HepG2 (cell line): ENCODE measurements around the gene NAB2. TPM values are rescaled to one million over a fixed set of nuclear protein-coding genes. Genes with fewer than 3 reads are reported as not detected.

ENCODE experiments used
- BCL3 ChIP-seq: sonication (generic); formaldehyde crosslinking; IDR thresholded peaks from 2 replicates; pipeline ENCODE4 v1.5.1; 2020; ENCODE audit warnings: mild to moderate bottlenecking, missing genetic modification reagents, moderate library complexity
- DBP ChIP-seq: sonication (generic); formaldehyde crosslinking; IDR thresholded peaks from 2 replicates; pipeline ENCODE4 v1.4.0; 2020; ENCODE audit warnings: missing genetic modification reagents; ENCODE audit errors: not compliant biosample characterization
- DZIP1 ChIP-seq: sonication (generic); formaldehyde crosslinking; IDR thresholded peaks from 2 replicates; pipeline ENCODE4 v1.5.0; 2020; ENCODE audit warnings: mild to moderate bottlenecking, missing genetic modification reagents
- E2F2 ChIP-seq: sonication (generic); formaldehyde crosslinking; IDR thresholded peaks from 2 replicates; pipeline ENCODE4 v1.4.0; 2020; ENCODE audit warnings: missing genetic modification reagents, borderline replicate concordance
- FOXM1 ChIP-seq: sonication (generic); formaldehyde crosslinking; IDR thresholded peaks from 2 replicates; pipeline ENCODE4 v1.5.0; 2020; ENCODE audit warnings: missing genetic modification reagents
- GFI1 ChIP-seq: sonication (generic); formaldehyde crosslinking; IDR thresholded peaks from 2 replicates; pipeline ENCODE4 v1.5.0; 2020; ENCODE audit warnings: missing genetic modification reagents, mild to moderate bottlenecking, borderline replicate concordance
- HHEX ChIP-seq: IDR thresholded peaks from 2 replicates; pipeline ENCODE4 v1.6.1; 2016; ENCODE audit warnings: control low read depth
- MLX ChIP-seq: IDR thresholded peaks from 2 replicates; pipeline ENCODE4 v1.6.1; 2016
- RNF2 ChIP-seq: fragments of 450-650 bp; conservative IDR thresholded peaks from 2 replicates; pipeline ENCODE4 v1.6.1; 2016; ENCODE audit warnings: low read depth
- RXRA ChIP-seq: sonication (generic); formaldehyde crosslinking; IDR thresholded peaks from 2 replicates; pipeline ENCODE4 v1.5.1; 2020; ENCODE audit warnings: missing genetic modification reagents
- SIN3B ChIP-seq: fragments of 150-350 bp; IDR thresholded peaks from 2 replicates; pipeline ENCODE4 v1.6.1; 2014; ENCODE audit warnings: low read length
- SP1 ChIP-seq, 2 experiments: fragments of 450-650 bp in 1 of 2; sonication (generic) in 1 of 2; formaldehyde crosslinking in 1 of 2; IDR thresholded peaks; 2 replicates each; pipeline versions ENCODE4 v1.4.0 to v1.6.1; 2016 to 2020; ENCODE audit warnings: missing genetic modification reagents in 1 of 2
- TP53 ChIP-seq: sonication (generic); formaldehyde crosslinking; conservative IDR thresholded peaks from 2 replicates; pipeline ENCODE4 v1.4.0; 2020; ENCODE audit warnings: missing genetic modification reagents
- ZBTB4 ChIP-seq: sonication (generic); formaldehyde crosslinking; IDR thresholded peaks from 2 replicates; pipeline ENCODE4 v1.4.0; 2020; ENCODE audit warnings: missing genetic modification reagents, mild to moderate bottlenecking, borderline replicate concordance
- ZNF17 ChIP-seq: sonication (generic); formaldehyde crosslinking; IDR thresholded peaks from 2 replicates; pipeline ENCODE4 v1.5.0; 2020; ENCODE audit warnings: mild to moderate bottlenecking, missing genetic modification reagents
- ZNF256 ChIP-seq: sonication (generic); formaldehyde crosslinking; conservative IDR thresholded peaks from 2 replicates; pipeline ENCODE4 v1.4.0; 2020; ENCODE audit warnings: missing genetic modification reagents
- ZNF274 ChIP-seq: sonication (generic); formaldehyde crosslinking; IDR thresholded peaks from 2 replicates; pipeline ENCODE4 v1.5.1; 2020; ENCODE audit warnings: mild to moderate bottlenecking, missing genetic modification reagents
- ZNF329 ChIP-seq: sonication (generic); formaldehyde crosslinking; IDR thresholded peaks from 2 replicates; pipeline ENCODE4 v1.9.0; 2021; ENCODE audit warnings: low read depth, mild to moderate bottlenecking, missing genetic modification reagents
- ZNF382 ChIP-seq: sonication (generic); formaldehyde crosslinking; IDR thresholded peaks from 2 replicates; pipeline ENCODE4 v1.5.0; 2020; ENCODE audit warnings: missing genetic modification reagents, mild to moderate bottlenecking, borderline replicate concordance
- ZNF431 ChIP-seq: sonication (generic); formaldehyde crosslinking; IDR thresholded peaks from 2 replicates; pipeline ENCODE4 v1.9.0; 2022; ENCODE audit warnings: missing genetic modification reagents, low read depth, mild to moderate bottlenecking, borderline replicate concordance
- ZNF558 ChIP-seq: sonication (generic); formaldehyde crosslinking; IDR thresholded peaks from 2 replicates; pipeline ENCODE4 v1.9.0; 2022; ENCODE audit warnings: mild to moderate bottlenecking, missing genetic modification reagents, borderline replicate concordance
- polyA plus RNA-seq, 8 experiments: library from polyadenylated mRNA; depleted of rRNA in 3 of 8; stranded (reverse) in 7 of 8; unstranded in 1 of 8; fragments of >200 nt; fragmentation: Illumina TruSeq in 4 of 8; extraction: Trizol in 4 of 8; gene quantifications; 2 replicates each; pipeline versions ENCODE4 v1.2.1 to v1.2.3, GENCODE V29; 2011 to 2016; ENCODE audit warnings: low read depth in 4 of 8, missing spikeins in 1 of 8, mixed read lengths in 1 of 8; ENCODE audit not compliant: insufficient read depth in 1 of 8
- total RNA-seq, 5 experiments: library from RNA; depleted of rRNA; stranded (reverse); fragments of >200 nt; fragmentation: Illumina TruSeq; extraction: Trizol; gene quantifications; 2 replicates each; pipeline ENCODE4 v1.2.3, GENCODE V29; 2016; ENCODE audit warnings: low read depth in 1 of 5

The NAB2 gene
- total and polyA plus RNA-seq, 2 of the 13 experiments (the other 11 are each of a cell fraction or from before 2014, with no cell fraction given) = 11.7 to 12.9 TPM

- TF ChIP-seq MLX (CRISPR knock-in tag) = 0 out of 2 replicates have a peak, but pooled peaks have one; percentile 35
- no peak for TF ChIP-seq HHEX (CRISPR knock-in tag)
- TF ChIP-seq RXRA (CRISPR knock-in tag) = peak; percentile 55; the same call in 1 of the 2 replicates
- TF ChIP-seq ZNF558 (CRISPR knock-in tag) = no peak
- no peak for TF ChIP-seq ZNF382
- no peak for TF ChIP-seq SIN3B
- TF ChIP-seq TP53 (CRISPR knock-in tag) = no peak
- no peak; the same call in 1 of the 2 replicates for TF ChIP-seq BCL3 (CRISPR knock-in tag)
- TF ChIP-seq ZNF431 (CRISPR knock-in tag) = no peak
- TF ChIP-seq E2F2 (CRISPR knock-in tag) = no peak
- no peak for TF ChIP-seq DBP (CRISPR knock-in tag)
- no peak for TF ChIP-seq DZIP1 (CRISPR knock-in tag)
- TF ChIP-seq ZNF17 = no peak
- TF ChIP-seq ZNF256 (CRISPR knock-in tag) = no peak
- TF ChIP-seq ZNF274 = no peak
- no peak for TF ChIP-seq ZBTB4 (CRISPR knock-in tag)
- peak; percentile 52; the same call in 1 of the 2 replicates for TF ChIP-seq GFI1 (CRISPR knock-in tag)
- TF ChIP-seq SP1 (IDR thresholded peaks at IDR 0.05) = no peak
- TF ChIP-seq SP1 (CRISPR knock-in tag; IDR thresholded peaks at IDR 0.05) = no peak
- TF ChIP-seq ZNF329 (CRISPR knock-in tag) = no peak
- TF ChIP-seq RNF2 = no peak
- TF ChIP-seq FOXM1 (CRISPR knock-in tag) = no peak
Measured at GRCh38 chr12:57130941-57131340, 42.0 kb downstream of the NAB2 start (continued).
